Fibroblast of lung (primary cell): ENCODE results near the gene SAP130.

Experiments used
- EZH2 ChIP-seq: IDR thresholded peaks from 2 replicates; pipeline ENCODE4 v1.5.1; 2012; ENCODE audit warnings: low read length, control low read depth, mild to moderate bottlenecking; ENCODE audit errors: missing control alignments
- TF ChIP-seq, protein P1 (sequence below), 2 donors: IDR thresholded peaks in 1 of 2; conservative IDR thresholded peaks in 1 of 2; 1 replicate in 1 of 2; 2 replicates in 1 of 2; pipeline ENCODE4 v1.5.1; 2011 to 2012; ENCODE audit warnings: low read length in 2 of 2, control low read depth in 1 of 2, inconsistent platforms in 1 of 2, low read depth in 1 of 2, mild to moderate bottlenecking in 1 of 2

DNA sequence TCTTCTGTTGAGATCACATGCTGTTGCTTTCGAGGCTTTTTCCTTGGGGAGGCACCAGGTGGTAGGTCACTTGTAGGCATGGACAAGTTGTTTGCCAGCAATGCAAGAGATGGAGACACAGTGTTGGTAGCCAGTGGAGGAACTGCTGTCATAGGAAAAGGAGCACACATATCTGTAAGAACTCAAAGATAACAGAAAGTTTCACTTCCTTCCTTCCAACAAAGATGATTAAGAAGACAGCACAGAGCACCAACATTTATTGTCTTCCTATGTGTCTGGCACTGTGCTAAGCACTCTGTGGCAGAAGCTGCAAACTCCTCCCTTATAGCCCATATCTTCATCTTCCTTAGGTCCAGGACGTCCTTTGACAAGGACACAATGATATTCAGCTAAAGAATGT lies 77.6 kb downstream of the SAP130 start:
- TF ChIP-seq, protein P1, sequence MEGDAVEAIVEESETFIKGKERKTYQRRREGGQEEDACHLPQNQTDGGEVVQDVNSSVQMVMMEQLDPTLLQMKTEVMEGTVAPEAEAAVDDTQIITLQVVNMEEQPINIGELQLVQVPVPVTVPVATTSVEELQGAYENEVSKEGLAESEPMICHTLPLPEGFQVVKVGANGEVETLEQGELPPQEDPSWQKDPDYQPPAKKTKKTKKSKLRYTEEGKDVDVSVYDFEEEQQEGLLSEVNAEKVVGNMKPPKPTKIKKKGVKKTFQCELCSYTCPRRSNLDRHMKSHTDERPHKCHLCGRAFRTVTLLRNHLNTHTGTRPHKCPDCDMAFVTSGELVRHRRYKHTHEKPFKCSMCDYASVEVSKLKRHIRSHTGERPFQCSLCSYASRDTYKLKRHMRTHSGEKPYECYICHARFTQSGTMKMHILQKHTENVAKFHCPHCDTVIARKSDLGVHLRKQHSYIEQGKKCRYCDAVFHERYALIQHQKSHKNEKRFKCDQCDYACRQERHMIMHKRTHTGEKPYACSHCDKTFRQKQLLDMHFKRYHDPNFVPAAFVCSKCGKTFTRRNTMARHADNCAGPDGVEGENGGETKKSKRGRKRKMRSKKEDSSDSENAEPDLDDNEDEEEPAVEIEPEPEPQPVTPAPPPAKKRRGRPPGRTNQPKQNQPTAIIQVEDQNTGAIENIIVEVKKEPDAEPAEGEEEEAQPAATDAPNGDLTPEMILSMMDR (conservative IDR thresholded peaks at IDR 0.05 in 1 of 2, IDR thresholded peaks at IDR 0.05 in 1 of 2; ENCODE audit: low read depth in 1 of 2, low read length in 2 of 2), result no peak
- no peak for TF ChIP-seq EZH2
